ENCODE data around the gene KRT14.
"Not testable (repeated sequence)": the region's sequence is repeated elsewhere in the genome, so short reads cannot be mapped to it uniquely, and the experiment has no call there.

The KRT14 gene

GRCh38 chr17:41623184-41623861, 36.6 kb upstream of the KRT14 start:
- DNase-seq (ENCODE audit: low read depth in 3 of 3) = not testable (repeated sequence)

- DNase-seq (ENCODE audit: low read depth in 3 of 3) = not testable (repeated sequence)
Measured at GRCh38 chr17:41622340-41623183, 35.9 kb upstream of the KRT14 start.

GRCh38 chr17:41621916-41622315, 35.2 kb upstream of the KRT14 start:
- DNase-seq (ENCODE audit: low read depth in 3 of 3) = no peak

- DNase-seq (ENCODE audit: low read depth in 3 of 3) = not testable (repeated sequence)
Measured at GRCh38 chr17:41621435-41621817, 34.7 kb upstream of the KRT14 start.

GRCh38 chr17:41620583-41621434, 34.1 kb upstream of the KRT14 start:
- DNase-seq (ENCODE audit: low read depth in 3 of 3) = no peak

- DNase-seq (ENCODE audit: low read depth in 3 of 3) = not testable (repeated sequence)
Measured at GRCh38 chr17:41619927-41620582, 33.4 kb upstream of the KRT14 start.

GRCh38 chr17:41619036-41619926, 32.6 kb upstream of the KRT14 start:
- DNase-seq (ENCODE audit: low read depth in 3 of 3) = no peak

GRCh38 chr17:41618341-41619035, 31.8 kb upstream of the KRT14 start:
- DNase-seq (ENCODE audit: low read depth in 3 of 3) = no peak

- no peak for DNase-seq (ENCODE audit: low read depth in 3 of 3)
Measured at GRCh38 chr17:41617698-41618097, 31.0 kb upstream of the KRT14 start.

- DNase-seq (ENCODE audit: low read depth in 3 of 3) = no peak
Measured at GRCh38 chr17:41617136-41617535, 30.4 kb upstream of the KRT14 start.

- DNase-seq (ENCODE audit: low read depth in 3 of 3) = not testable (repeated sequence)
Measured at GRCh38 chr17:41616486-41616885, 29.8 kb upstream of the KRT14 start.

GRCh38 chr17:41615454-41615853, 28.8 kb upstream of the KRT14 start:
- no peak for DNase-seq (ENCODE audit: low read depth in 3 of 3)

GRCh38 chr17:41614767-41615166, 28.1 kb upstream of the KRT14 start:
- DNase-seq (ENCODE audit: low read depth in 3 of 3) = not testable (repeated sequence)

GRCh38 chr17:41614098-41614497, 27.4 kb upstream of the KRT14 start:
- DNase-seq (ENCODE audit: low read depth in 3 of 3) = no peak

- DNase-seq (ENCODE audit: low read depth in 3 of 3) = no peak
Measured at GRCh38 chr17:41613277-41614082, 26.8 kb upstream of the KRT14 start.

- not testable (repeated sequence) for DNase-seq (ENCODE audit: low read depth in 3 of 3)
Measured at GRCh38 chr17:41612376-41613160, 25.9 kb upstream of the KRT14 start, which contains the start of gene KRT16. Gene KRT16, minus strand, starts transcription at chr17:41612767. Its CDS starts 79 bp downstream, at chr17:41612688.

GRCh38 chr17:41610965-41611640, 24.4 kb upstream of the KRT14 start:
- DNase-seq (ENCODE audit: low read depth in 3 of 3) = no peak

Data from stimulated activated CD4-positive, alpha-beta T cell treated with anti-CD3 and anti-CD28 coated beads, TNF-alpha, amount 100 ng/mL, for 24 hours (primary cell).